OCI-LY3 (cell line): ENCODE measurements around the gene ABCA4.

Experiments
- EZH2phosphoT487 ChIP-seq: fragments of 200-600 bp; shearing (Covaris generic); IDR thresholded peaks from 2 replicates; pipeline ENCODE4 v1.6.1; 2018; ENCODE audit warnings: antibody characterized with exemption, mixed run types, low read depth
- TF ChIP-seq, protein P1 (sequence below): fragments of 200-600, 300-600 bp; sonication (generic); IDR thresholded peaks from 2 replicates; pipeline ENCODE4 v1.5.1; 2014; ENCODE audit warnings: antibody characterized with exemption, low read length, low read depth

DNA sequence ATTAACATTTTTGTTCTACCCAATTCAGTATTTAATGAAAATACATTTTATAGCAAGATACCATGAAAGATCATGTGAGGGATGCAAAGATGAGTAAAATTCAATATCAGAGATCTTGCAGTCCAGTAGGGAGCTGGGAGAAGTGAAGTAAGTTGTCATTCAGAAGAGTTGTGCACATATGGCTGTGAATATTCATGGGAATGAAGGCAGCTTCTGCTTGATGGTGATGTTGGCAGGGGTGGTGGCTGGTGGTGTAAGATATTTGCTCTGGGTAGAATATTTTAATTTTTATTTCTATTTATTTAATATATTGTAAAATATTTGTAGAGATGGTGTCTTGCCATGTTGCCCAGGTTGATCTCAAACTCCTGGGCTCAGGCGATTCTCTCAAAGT is 139.7 kb downstream of the ABCA4 start:
- TF ChIP-seq, protein P1, sequence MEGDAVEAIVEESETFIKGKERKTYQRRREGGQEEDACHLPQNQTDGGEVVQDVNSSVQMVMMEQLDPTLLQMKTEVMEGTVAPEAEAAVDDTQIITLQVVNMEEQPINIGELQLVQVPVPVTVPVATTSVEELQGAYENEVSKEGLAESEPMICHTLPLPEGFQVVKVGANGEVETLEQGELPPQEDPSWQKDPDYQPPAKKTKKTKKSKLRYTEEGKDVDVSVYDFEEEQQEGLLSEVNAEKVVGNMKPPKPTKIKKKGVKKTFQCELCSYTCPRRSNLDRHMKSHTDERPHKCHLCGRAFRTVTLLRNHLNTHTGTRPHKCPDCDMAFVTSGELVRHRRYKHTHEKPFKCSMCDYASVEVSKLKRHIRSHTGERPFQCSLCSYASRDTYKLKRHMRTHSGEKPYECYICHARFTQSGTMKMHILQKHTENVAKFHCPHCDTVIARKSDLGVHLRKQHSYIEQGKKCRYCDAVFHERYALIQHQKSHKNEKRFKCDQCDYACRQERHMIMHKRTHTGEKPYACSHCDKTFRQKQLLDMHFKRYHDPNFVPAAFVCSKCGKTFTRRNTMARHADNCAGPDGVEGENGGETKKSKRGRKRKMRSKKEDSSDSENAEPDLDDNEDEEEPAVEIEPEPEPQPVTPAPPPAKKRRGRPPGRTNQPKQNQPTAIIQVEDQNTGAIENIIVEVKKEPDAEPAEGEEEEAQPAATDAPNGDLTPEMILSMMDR, result no peak
- no peak for TF ChIP-seq EZH2phosphoT487
